ENCODE measurements around the gene EVL. TPM values are rescaled to one million over a fixed set of nuclear protein-coding genes. Genes with fewer than 3 reads are reported as not detected.

The EVL gene
- total and polyA plus RNA-seq, 2 of the 8 experiments (the other 6 are each of a cell fraction or from before 2014, with no cell fraction given): 30.7 to 64.6 TPM

DNA sequence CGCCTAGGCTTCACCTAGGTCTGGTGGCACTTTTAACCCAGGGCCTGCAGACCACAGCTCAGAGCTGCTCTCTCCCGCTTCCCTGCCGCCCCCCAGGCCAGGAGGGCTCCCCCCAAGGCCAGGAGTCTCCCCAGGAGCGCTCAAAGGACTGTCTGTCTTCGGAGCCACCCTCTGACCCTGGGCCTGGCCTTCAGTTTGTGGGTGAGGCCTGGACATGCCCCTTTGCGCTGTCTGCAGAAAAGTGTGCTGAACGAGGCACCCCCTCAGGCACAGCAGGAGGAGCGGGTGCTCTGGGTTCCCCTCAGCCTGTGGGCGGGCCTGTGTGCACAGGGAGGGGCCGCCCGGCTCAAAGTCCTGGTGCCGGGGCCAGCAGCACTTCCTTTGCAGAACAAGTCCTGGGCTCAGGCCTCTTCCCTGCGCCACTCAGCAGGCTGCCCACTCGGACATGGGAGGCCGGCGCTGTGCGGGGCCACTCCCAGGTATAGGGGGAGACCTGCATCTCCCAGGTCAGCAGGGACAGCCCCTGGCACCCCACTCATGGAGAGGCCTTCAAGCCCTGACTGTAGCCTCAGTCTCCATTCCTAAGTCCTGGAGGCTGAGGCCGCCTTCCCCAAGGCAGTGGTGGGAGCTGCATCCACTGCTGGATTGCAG, 79.9 kb downstream of the EVL start (continued):
- no peak for TF ChIP-seq CBX5 (IDR thresholded peaks at IDR 0.05; ENCODE audit: low read depth, low read length)
- TF ChIP-seq RBBP5 (IDR thresholded peaks at IDR 0.05; ENCODE audit: borderline replicate concordance, low read depth, low read length): no peak
- no peak for TF ChIP-seq CTCF (IDR thresholded peaks at IDR 0.05; ENCODE audit: control extremely low read depth in 1 of 3, insufficient read depth in 1 of 3, low read depth in 1 of 3, low read length in 3 of 3)
- no peak for TF ChIP-seq CBX8 (IDR thresholded peaks at IDR 0.05; ENCODE audit: borderline replicate concordance, low read depth, low read length)
- TF ChIP-seq KDM4A (IDR thresholded peaks at IDR 0.05; ENCODE audit: low read depth, low read length, severe bottlenecking): no peak
- TF ChIP-seq ATF2 (IDR thresholded peaks at IDR 0.05; ENCODE audit: low read length): no peak
- no peak for TF ChIP-seq SUZ12 (IDR thresholded peaks at IDR 0.05; ENCODE audit: low read length)
- no peak for TF ChIP-seq JUN (IDR thresholded peaks at IDR 0.05; ENCODE audit: low read depth, low read length)

All from H1 (cell line).